GM03348 (cell line): ENCODE results near the gene CD59.
"Not testable (repeated sequence)": the region's sequence is repeated elsewhere in the genome, so short reads cannot be mapped to it uniquely, and the experiment has no call there.

Source experiments
- DNase-seq: peaks from one replicate; pipeline ENCODE4 v3.0.0; 2012; ENCODE audit warnings: low spot score

CD59 gene

GRCh38 chr11:33692541-33692940, 43.7 kb downstream of the CD59 start:
- DNase-seq = no peak

GRCh38 chr11:33692013-33692504, 44.2 kb downstream of the CD59 start:
- peak; percentile 69 for DNase-seq

DNA sequence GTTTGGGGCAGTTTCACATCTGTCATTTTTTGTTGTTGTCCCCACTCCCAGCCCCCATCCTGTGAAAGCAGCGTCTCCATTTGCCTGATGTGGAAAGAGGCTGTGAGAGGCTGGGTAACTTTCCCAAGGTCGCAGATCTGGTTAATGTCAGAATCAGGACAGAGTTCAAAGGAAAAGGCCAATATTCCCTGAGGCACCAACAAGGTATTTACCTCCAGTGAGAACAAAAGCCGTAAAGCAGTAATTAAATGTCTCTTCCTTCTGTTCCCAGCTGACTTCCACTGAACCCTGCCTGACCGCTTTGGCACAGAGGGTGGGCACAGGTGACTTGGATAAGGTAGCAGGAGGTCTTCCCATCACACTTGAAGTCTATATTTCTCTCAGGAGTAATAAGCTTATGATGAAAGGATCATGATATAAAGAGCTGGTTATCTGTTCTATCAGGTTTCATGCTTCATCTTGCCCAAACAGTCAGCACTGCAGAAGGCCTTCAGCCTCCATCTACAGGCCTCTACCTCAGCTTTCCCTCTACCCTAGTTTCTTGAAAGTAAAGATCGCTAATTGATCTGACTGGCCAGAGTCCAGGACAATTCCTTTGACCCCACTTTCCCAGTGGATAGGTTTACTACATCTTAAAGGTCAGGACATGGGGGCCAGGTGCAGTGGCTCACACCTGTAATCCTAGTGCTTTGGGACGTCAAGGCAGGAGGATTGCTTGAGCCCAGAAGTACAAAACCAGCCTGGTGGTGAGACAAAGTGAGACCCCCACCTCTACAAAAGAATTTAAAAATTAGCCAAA, 45.0 kb downstream of the CD59 start:
- no peak for DNase-seq

GRCh38 chr11:33690290-33691065, 45.7 kb downstream of the CD59 start:
- DNase-seq = peak; percentile 82

GRCh38 chr11:33689501-33689900, 46.7 kb downstream of the CD59 start:
- DNase-seq = no peak

DNA sequence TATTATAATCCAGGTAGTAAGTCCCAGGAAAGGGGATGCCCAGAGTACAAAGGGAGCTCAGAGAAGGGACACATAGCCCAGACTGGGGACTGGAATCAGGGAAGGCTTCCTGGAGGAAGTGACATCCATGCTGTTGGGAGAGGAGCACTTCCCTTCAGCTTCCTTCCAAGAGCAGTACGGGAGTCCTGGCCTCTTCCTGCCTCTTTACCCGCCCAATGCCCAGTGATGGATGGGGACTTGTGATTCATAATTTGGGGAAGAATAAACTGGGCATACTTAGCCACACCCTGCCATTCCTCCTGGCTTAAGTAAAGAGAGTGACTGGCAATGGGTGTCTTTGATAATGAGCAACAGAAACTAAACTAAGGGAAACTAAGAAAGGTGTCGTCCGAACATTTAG, 47.1 kb downstream of the CD59 start:
- no peak for DNase-seq

DNA sequence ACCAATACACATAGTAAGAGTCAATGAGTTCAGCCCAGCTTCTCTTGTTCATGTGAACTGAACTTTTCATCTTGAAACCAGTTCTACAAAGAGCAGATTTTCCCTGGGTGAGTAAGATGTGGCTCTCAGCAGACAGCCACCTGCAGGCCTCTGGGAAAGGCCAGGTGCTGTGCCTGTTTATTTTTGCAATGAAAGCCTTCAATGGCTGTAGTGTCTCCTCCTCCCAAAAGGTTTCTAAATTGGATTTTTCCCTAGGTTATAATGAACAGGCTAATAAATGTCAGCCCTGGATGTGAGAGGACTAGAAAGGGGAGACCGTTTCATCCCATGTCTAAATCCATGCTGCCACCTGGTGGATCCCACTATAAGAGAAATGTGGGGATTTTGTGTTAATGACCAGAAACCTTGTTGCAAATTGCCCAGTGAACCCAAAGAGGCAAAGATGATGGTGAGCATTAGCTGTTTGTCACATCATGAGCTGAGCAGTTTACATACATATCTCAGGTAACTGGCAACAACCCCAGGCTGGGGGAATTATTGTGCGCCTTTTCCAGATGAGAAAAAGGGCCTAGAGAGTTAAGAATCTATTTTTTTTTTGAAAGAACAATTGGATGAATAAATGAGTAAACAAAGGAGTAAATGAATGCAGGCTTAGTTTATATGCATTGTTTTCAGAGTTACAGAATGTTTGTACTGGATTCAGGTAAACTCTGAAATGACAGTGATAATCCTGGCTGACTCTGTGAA, 48.3 kb downstream of the CD59 start:
- DNase-seq = peak; percentile 77

GRCh38 chr11:33685082-33685481, 51.1 kb downstream of the CD59 start:
- no peak for DNase-seq

DNA sequence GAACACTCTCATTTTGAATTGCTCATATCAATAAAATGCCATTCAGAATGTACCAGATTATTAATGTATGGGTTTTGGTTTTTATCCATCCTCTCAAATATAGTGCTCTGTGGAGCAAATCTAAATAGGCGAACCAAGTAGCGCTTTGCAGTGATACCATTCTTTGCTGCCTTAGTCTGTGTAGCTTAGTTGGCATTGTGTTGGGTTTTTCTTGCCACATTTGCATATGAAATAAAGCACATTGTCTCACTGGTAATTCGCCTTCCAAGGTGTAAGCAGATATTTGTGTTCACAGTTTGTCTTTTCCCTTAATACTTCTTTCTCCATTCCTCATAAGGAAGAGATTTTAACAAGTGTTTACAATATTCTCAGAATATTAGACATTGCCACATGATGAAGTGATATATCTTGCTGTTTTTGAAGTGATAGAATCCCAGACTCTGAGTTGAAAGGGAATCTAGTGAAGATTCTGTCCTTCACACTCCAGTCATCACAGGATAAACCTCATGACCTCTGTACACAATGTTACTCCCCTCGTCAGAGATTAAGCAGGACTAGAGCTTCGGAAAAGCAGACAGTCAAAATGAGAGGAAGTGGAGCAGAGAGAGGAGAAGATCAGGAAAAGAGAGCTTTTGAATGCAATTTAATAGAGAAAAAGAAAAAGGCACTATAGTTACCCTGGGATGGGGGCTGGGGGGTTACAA, 52.1 kb downstream of the CD59 start:
- DNase-seq = no peak

DNA sequence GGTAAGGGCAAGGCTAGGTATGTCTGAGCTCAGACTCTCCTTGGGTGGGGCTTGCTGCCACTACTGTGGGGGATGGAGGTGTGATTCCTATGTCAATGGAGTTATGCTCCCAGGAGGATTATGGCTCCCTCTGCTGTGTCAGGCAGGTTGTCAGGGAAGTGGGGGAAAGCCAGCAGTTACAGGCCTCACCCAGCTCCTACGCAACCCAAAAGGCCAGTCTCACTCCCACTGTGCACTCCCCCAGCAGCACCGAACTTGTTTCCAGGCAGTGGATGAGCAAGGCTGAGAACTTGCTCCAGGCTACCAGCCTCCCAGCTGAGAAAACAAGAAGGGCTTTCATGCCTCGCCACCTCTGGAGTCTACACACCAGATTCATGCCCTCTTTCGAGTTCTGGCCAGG, 53.8 kb downstream of the CD59 start:
- no peak for DNase-seq

DNA sequence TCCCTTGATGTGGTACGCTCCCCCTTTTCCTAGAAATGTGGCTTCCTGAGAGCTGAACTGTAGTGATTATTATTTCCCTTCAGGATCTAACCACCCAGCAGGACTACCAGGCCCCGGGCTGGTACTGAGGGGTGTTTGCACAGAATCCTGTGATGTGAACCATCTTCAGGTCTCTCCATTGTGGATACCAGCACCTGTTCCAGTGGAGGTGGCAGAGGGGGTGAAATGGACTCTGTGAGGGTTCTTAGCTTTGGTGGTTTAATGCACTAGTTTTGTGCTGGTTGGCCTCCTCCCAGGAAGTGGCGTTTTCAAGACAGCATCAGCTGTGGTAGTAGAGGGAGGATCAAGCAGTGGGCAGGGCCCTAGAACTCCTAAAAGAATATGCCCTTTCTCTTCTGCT, 54.2 kb downstream of the CD59 start:
- DNase-seq = no peak

DNA sequence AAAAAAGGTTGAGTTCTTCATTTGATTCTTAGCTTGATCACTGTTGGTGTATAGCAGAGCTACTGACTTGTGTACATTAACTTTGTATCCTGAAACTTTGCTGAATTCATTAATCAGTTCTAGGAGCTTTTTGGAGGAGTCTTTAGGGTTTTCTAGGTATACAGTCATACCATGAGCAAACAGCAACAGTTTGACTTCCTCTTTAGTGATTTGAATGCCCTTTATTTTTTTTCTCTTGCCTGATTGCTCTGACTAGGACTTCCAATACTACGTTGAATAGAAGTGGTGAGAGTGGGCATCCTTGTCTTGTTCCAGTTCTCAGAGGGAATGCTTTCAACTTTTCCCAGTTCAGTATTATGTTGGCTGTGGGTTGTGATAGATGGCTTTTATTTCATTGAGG, 57.6 kb downstream of the CD59 start:
- not testable (repeated sequence) for DNase-seq

DNA sequence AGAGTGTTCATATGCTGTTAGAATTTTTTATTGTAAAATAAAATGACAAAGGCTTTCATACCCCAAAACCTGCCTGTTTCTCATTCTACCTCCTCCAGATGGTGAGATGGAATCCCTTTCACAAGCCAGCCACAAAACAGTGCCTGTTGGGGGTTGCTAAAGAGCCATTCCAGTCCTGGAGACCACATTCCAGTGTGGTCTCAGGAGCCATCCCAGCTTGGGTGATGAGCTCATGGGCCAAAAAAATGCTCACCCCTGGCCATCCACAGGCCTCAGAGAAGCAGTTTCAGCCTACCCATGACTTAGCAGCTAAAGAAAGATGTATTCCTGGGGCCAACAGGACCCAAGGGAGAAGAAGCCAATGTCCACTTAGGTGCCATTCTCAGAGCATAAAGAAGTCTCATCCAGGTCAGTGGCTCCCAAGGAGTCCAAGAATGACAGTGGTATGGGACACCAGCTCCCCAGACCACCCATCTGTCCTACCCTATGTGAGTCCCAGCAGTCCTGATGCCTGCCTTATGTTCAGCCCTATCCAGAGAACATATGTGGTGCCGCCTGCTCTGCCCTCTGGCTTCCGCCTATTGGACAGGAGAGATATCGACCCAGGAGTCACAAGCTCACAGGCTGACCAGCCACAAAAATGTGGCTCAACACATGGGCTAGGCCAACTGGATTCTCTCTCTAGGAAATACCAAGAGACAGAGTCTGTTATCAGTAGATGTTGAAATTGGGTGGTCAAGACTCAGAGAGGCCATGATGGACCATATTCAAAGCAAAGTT, 62.0 kb downstream of the CD59 start:
- DNase-seq = peak; percentile 88

GRCh38 chr11:33672273-33672672, 64.0 kb downstream of the CD59 start:
- DNase-seq = no peak

GRCh38 chr11:33670250-33671011, 65.8 kb downstream of the CD59 start:
- DNase-seq = peak; percentile 63

- DNase-seq = no peak
Observed at GRCh38 chr11:33669598-33670249, 66.5 kb downstream of the CD59 start.

DNA sequence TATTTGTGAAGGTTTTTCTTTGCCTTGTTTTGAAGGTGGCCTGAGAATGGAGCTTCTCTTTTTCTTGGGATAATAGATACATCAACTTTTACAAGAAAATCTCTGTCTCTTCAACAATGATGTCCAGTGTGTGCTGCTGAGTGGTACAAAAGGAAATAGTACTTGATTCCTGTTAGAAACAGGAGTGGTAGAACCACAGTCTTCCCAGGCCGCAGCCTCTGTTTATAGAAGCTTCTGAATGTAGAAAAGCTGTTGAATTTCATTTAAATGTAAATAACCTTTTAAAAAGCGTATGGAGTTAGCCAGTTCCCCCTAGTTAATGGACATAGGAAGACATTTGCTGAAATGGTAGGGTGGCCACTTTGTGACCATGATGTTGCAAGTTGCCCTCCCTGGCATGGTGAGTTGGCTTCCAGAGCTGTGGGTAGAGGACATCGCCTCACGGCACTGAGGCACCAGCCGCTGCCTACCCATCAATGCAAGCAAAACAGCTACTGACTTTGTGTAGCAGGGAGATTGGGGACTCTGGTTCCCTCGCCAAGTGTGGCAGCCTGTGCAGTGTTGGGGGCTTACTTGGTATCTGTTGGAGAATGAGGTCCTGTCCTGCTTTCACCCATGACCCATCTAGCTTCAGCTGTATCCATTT, 67.1 kb downstream of the CD59 start:
- DNase-seq = no peak

GRCh38 chr11:33668468-33668825, 67.8 kb downstream of the CD59 start:
- DNase-seq = no peak

GRCh38 chr11:33667819-33668467, 68.3 kb downstream of the CD59 start:
- DNase-seq = no peak
